Transverse colon (tissue), 4 donors: ENCODE data around the gene EZR. TPM values are rescaled to one million over a fixed set of nuclear protein-coding genes. Genes with fewer than 3 reads are reported as not detected.

Source experiments
- DNase-seq: peaks from one replicate; pipeline ENCODE4 v3.0.0-alpha.2; 2019
- H3K27ac ChIP-seq, 4 donors: fragments of 200-600 bp; sonication (generic); 2 replicates each; pipeline ENCODE4 v1.5.1; 2016 to 2018; ENCODE audit warnings: inconsistent platforms in 4 of 4
- H3K27me3 ChIP-seq: fragments of 200-600 bp; sonication (generic); 2 replicates; pipeline ENCODE4 v1.5.1; 2017; ENCODE audit warnings: inconsistent platforms
- H3K36me3 ChIP-seq, 4 donors: fragments of 200-600 bp; sonication (generic); 2 replicates each; pipeline ENCODE4 v1.5.1; 2017 to 2019; ENCODE audit warnings: inconsistent platforms in 4 of 4
- H3K4me1 ChIP-seq, 4 donors: fragments of 200-600 bp; sonication (generic); 2 replicates each; pipeline ENCODE4 v1.5.1; 2017 to 2020; ENCODE audit warnings: inconsistent platforms in 4 of 4
- H3K4me3 ChIP-seq, 4 donors: fragments of 200-600 bp; sonication (generic); 1 replicate in 1 of 4; 2 replicates in 3 of 4; pipeline versions ENCODE4 v1.5.1 to v1.6.1; 2017 to 2019; ENCODE audit warnings: inconsistent platforms in 4 of 4
- H3K9me3 ChIP-seq, 2 donors: fragments of 200-600 bp; sonication (generic); 2 replicates each; pipeline ENCODE4 v1.5.1; 2017 to 2019; ENCODE audit warnings: inconsistent platforms in 2 of 2
- CTCF ChIP-seq, 5 experiments: fragments of 200-600 bp in 3 of 5; fragments of 450-650 bp in 2 of 5; sonication (generic) in 3 of 5; IDR thresholded peaks; 1 replicate in 2 of 5; 2 replicates in 3 of 5; pipeline ENCODE4 v1.5.1; 2016 to 2017; ENCODE audit warnings: antibody characterized with exemption in 5 of 5, inconsistent platforms in 3 of 5, mild to moderate bottlenecking in 2 of 5, moderate library complexity in 1 of 5
- EP300 ChIP-seq: sonication (generic); formaldehyde crosslinking; IDR thresholded peaks from one replicate; pipeline ENCODE4 v1.6.1; 2017; ENCODE audit warnings: antibody characterized with exemption, low read depth
- POLR2A ChIP-seq: fragments of 450-650 bp; IDR thresholded peaks from one replicate; pipeline ENCODE4 v1.6.1; 2016; ENCODE audit warnings: antibody characterized with exemption, mild to moderate bottlenecking, moderate library complexity
- POLR2AphosphoS5 ChIP-seq, 3 donors: sonication (generic); formaldehyde crosslinking; IDR thresholded peaks; one replicate each; pipeline ENCODE4 v1.6.1; 2016; ENCODE audit warnings: antibody characterized with exemption in 3 of 3
- WGBS, 2 donors: methylation state at CpG; one replicate each; pipeline ENCODE4 v1.1.5; 2018; ENCODE audit warnings: low coverage in 1 of 2; 5-methylcytosine and 5-hydroxymethylcytosine counted together
- in situ Hi-C, 4 donors: fragments of 200-750 bp; cut with MboI; loops; one replicate each; pipeline versions ENCODE4 v1.15.0 to v1.15.1; 2017; ENCODE audit warnings: low sequenced_read_pairs in 3 of 4, low pct_ligation_motif_present in 1 of 4, low pct_unique_long_range_greater_than_20kb in 1 of 4
- intact Hi-C: fragments of 100-400 bp; cut with DNase I; formaldehyde crosslinking; loops from one replicate; pipeline ENCODE4 v1.15.1; 2023; ENCODE audit warnings: low total_unique reads
- total RNA-seq, 4 donors: library from RNA; depleted of rRNA; stranded (reverse); fragments of >200 nt; gene quantifications; one replicate each; pipeline ENCODE4 v1.1.0, GENCODE V29; 2016

Gene EZR
- total RNA-seq, 4 donors from 2014 or later: 149 to 430 (median 319) TPM

- WGBS, 2 donors: 47% methylated on average over 7 of the region's 7 CpGs; no CpG with 5 or more reads in 1 of the 2 donors
- no peaks in the 10 kb centered on the region for H3K27me3 ChIP-seq
- no peaks in the 10 kb centered on the region for H3K9me3 ChIP-seq
- in situ Hi-C loops: no loop called here
- peak overlapping the region; percentile 75 to 84 (median 80) for H3K27ac ChIP-seq
- H3K36me3 ChIP-seq: no peaks in the 10 kb centered on the region
- peak; percentile 85 for DNase-seq
- H3K4me1 ChIP-seq: peaks cover 57 to 91% (median 81%) of the 10 kb centered on the region in 4 donors
- intact Hi-C loops: no loop called here
- TF ChIP-seq POLR2A (peak; percentile 60), POLR2AphosphoS5 (IDR thresholded peaks at IDR 0.05) (peak; percentile 40 to 85 (median 67)), EP300 (no peak), CTCF (IDR thresholded peaks at IDR 0.05) (no peak)
- H3K4me3 ChIP-seq: no peak overlapping the region
These were observed 17.4 kb downstream of the EZR start for GRCh38 chr6:158801655-158802294.

- TF ChIP-seq POLR2AphosphoS5 (IDR thresholded peaks at IDR 0.05) (peak in 2 of 3 donors; percentile 44 to 60), CTCF (IDR thresholded peaks at IDR 0.05) (no peak)
- 23 to 31% methylated on average over 8 to 11 of the region's 11 CpGs for WGBS, 2 donors
- no peaks in the 10 kb centered on the region for H3K27me3 ChIP-seq
These were observed 19.9 kb downstream of the EZR start for GRCh38 chr6:158799051-158799792.

GRCh38 chr6:158798311-158798710 is 20.9 kb downstream of the EZR start:
- Histone ChIP-seq H3K36me3 (no peaks in the 10 kb centered on the region), H3K27me3 (no peaks in the 10 kb centered on the region), H3K27ac (peak overlapping the region; percentile 66 to 84 (median 75)), H3K9me3 (no peaks in the 10 kb centered on the region), H3K4me1 (peaks cover 54 to 89% (median 75%) of the 10 kb centered on the region in 4 donors), H3K4me3 (no peak overlapping the region)
- no peak for TF ChIP-seq CTCF (IDR thresholded peaks at IDR 0.05)
- TF ChIP-seq POLR2A: no peak
- no peak for TF ChIP-seq EP300
- in situ Hi-C loops: loop anchor here in 1 of 4 donors (10.0 kb wide), 1 partner anchor 176 kb away; no protein-coding TSS in a partner anchor
- intact Hi-C loops: no loop called here
- DNase-seq: peak; percentile 20
- WGBS, 2 donors: 82 to 84% methylated on average over 5 to 8 of the region's 8 CpGs

More at GRCh38 chr6:158799051-158799792, 19.9 kb downstream of the EZR start:
- no peaks in the 10 kb centered on the region for H3K36me3 ChIP-seq
- peak overlapping the region; percentile 66 to 84 (median 75) for H3K27ac ChIP-seq
- peaks cover 57 to 89% (median 81%) of the 10 kb centered on the region in 4 donors for H3K4me1 ChIP-seq
- in situ Hi-C loops: loop anchor here in 1 of 4 donors (10.0 kb wide), 1 partner anchor 176 kb away; no protein-coding TSS in a partner anchor
- H3K9me3 ChIP-seq: no peaks in the 10 kb centered on the region
- peak; percentile 59 for DNase-seq
- H3K4me3 ChIP-seq: no peak overlapping the region
- intact Hi-C loops: no loop called here
